Superior temporal gyrus (tissue), 1 donor: ENCODE results near the gene SLC7A14.
A peak's percentile ranks its signal among the peaks of the same experiment; 100 is the strongest.

ENCODE experiments used
- DNase-seq: peaks from one replicate; pipeline ENCODE4 v3.0.0-alpha.2; 2016; ENCODE audit errors: extremely low spot score

The SLC7A14 gene

DNA sequence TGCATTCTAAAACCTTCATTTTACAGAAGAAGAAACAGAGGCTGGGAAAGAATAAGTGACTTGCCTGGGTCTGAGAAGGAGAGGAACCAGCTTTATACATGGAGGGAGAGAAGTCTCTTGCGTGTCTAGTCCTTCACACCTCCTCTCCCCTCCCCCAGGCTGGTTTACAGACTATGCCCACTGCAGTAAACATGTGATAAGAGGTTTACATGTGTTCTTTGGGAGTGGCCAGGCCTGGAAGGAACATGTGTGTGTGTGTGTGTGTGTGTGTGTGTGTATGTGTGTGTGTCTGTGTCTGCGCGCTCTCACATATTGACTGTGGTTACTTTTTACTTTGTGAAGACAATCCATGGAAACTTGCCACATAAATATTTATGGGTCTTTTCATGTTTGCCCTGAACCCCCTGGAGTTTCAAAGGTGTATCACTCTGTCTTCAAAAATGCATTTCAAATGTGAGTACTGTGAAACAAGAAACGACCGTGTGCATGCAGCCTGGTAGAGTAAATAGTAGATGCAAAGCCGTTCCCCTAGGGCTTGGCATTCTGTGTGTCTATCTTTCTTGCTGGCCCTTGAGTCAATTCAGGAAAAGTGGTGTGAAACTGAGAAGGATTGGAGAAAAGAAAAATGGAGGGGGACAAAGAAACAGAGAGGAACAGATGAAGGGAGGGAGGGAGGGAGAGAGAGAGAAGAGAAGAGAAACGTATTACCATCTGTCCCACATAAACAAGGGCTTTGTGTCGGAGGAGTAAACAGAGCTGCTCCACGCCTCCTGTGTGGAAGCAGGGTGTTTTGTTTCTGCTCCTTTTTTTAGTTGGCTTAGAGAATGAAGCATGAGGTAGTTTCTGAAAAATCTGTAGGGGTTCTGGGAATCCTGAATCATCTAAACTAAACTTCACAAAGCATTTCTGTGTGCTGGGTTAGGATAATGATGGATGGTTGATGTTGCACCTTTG, 115.5 kb downstream of the SLC7A14 start:
- peak; percentile 91 for DNase-seq

DNA sequence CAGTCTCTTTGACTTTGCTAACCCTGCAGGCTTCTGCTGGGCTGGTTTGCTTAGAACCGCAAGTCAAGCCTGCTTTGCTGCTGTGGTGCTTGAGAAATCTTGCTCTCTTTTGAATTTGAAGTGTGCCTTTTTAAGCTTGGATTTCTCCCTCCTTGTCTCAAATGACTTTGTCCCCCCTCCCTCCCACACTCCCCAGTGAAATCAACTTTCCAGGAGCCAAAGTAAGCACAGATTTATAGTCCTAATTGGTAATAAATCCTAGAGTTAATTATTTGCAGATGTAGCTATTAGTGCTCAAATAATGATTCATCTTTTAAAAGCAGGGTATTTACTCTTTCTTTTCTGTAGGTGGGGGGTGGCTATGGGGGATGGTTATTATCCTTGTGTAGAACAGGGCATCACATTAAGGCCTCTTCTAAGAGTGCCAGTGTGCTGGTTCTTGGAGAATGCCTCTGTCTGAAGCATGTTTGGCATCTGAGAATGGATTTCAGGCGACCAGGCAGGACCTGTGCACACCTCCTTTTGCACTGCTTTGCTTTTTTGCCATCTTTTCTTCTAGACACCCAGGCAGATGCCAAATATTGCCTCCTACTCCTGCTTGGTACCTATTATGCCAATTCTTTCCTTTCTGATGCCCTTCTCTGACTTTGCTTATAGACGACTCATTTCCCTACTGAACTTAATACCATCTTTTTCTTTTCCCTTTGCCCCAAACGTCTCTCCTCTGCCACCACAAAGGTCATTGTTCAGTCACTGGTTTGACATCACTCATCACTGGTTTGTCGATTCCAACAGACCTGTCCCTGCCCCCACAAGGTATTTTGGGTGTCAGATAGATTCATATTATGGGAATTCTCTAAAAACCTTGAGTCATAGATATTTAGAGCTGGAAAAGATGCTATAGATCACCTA, 116.5 kb downstream of the SLC7A14 start:
- DNase-seq, result peak; percentile 62

DNA sequence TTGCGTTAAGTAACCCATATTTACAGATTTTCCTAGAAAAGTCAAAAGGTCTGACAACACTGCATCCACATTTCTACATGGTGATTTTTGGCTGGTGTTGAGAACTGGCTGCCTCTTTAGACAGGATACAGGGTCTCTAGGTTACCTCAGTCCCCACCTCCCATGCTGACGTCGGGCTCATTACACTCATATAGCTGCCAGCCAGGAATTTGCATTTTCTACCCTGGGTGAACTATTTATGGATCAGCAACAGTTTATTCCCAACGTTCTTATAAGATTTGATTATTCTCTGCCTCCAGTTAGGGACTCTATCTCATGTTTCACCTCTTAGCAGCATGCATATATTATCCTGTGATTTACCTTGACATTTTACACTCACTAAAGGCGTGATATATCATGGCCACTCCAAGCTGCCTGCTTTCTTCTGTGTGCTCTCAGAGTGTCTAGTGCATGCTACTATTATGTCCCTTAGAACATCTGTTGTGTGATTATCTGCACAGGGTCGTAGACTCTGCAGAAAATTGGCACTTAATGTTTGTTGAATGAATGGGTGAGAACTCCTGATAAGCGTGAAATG, 118.2 kb downstream of the SLC7A14 start:
- DNase-seq, result peak; percentile 65

DNA sequence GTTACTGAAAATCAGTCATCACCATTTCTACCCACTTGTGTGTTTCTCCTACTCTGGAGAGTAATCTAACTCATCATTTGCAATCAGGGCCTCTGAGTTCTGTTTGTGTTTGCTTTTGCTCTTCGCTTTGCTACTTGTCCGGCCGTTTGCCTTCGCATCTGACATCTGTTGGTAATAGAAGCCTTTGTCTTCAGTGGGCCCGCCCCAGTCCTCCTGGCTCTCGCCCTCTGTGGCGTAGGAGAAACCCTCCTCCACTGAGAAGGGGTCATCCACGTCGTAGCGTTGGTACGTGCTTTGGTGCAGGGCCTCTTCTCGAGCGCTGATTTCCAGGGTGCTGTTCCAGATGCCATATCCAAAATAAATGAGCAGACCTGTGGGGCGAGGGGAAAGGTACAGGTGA, 118.9 kb downstream of the SLC7A14 start:
- DNase-seq, result peak; percentile 89

DNA sequence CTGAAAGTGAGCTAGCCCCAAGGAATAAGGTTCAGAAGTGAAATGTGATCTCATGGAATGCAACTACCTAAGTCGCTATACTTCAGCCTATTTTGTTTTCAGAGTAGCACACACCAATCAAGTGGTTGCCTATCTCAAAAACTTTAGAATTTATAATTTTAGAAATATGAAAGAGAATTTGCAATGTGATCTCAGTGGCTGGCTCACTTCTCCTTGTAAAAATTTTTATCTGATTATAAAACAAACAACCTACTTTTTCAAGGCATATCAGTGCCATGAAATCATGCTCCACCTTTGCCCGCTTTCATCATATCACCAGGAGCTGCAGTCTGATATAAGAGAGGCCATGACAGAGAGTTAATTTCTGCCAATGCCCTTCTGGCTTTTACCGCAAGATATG, 119.9 kb downstream of the SLC7A14 start:
- DNase-seq, result no peak

DNA sequence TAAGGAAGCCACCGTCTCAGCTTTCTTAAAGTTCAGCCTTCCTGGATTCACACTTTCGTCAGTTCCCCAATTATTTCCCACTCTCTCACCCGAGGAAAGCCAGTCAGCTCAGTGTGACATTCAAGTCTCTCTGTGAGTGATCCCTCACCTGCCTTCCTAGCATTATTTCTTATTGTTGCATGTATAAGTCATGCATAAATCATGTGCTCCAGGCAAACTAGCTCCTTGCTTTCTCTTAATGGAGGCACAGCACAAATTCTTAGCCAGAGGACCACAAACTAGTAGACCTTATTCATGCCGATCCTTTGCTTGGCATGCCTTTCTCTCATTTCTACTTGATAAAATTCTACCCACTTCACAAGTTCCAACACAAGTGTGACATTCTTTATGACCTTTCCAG, 122.9 kb downstream of the SLC7A14 start:
- DNase-seq, result no peak

DNA sequence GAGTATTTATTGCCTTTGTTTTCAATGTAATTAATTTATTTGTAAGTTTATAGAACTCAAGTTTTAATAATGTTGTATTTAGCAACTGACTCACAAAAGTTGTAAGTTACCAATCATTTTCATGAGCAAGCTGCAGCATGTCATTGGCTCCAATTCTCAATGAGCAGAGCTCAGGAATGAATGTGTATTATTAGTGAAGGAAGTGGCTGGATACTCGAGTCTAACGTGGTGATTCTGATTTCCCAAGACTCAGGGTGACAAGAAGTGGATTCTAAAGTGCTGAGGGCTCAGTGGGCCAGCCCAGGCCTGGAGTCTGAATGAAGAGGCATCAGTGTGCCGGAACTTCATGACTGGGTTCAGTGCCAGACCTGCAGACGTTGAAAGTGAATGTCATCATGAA, 127.6 kb downstream of the SLC7A14 start:
- DNase-seq, result no peak

DNA sequence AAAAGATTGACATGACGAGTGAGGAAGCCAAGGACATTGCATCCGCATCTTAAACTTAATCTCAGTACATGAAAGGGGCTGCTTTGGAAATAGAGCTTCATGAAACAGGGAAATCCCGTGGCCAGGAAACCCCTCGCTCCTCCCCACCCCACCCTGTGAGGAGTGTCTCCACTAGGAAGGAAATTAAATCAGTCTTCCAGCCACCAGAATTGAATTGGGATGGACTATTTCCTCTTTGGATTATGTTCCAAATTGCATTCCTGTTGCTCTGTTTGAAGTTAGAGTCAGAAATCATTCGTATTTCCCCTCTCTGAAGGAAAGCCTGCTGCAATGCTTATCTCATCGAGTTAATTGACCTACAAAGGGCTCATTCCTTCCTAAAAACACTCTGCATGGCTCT, 131.4 kb downstream of the SLC7A14 start:
- no peak for DNase-seq

DNA sequence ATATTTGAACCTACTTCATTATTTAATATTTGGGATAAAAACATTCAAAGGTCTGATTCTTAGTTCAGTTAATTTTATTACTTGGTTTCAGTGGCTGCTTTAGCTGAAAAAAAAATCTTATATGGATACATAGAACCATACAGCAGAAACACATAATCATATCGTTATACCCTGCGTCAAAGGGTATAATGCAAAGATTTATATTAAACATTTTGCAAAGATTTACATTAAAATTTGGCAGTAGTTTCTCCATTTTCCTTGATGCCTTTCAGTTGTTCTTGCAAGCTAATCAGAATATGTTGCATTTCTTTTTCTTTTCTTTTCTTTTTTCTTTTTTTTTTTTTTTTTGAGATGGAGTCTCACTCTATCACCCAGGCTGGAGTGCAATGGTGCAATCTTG, 135.8 kb downstream of the SLC7A14 start:
- no peak for DNase-seq

DNA sequence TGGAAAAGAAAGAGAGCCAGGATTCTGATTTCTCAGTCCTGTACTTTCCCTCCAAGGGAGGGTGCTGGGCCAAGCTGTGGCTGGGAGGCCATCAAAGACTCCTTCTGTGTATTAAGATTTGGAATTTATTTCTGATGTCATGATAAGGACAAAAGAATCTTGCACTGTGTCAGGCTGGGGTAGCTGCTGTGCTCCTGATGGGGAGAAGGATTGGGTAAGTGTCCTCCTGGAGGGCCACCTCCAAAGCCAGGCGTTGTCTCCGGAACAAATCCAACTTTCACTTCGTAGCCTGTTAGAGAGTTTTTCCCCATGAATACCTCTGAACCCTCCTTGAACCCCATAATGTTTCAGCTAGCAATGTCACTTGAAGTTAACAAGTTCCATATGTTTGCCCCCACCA, 137.3 kb downstream of the SLC7A14 start:
- DNase-seq, result peak; percentile 57

DNA sequence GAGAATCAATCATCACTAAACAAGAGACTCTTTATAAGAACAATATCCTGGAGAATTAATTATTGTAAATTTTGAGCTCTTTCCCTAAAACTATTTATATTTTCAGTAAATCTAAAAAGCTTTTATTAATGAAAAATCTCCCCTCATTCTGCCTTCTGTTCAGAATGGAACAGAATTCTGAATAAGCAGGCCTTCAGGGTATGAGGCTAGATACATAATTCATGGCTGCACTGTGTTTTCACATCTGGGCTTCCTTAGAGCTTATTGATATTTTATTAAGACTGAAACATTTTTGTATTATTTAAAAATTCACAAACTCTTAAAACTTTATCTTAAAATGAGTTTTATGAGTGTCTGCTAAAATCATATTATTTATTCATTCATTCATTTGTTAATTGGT, 142.4 kb downstream of the SLC7A14 start:
- DNase-seq, result no peak

DNA sequence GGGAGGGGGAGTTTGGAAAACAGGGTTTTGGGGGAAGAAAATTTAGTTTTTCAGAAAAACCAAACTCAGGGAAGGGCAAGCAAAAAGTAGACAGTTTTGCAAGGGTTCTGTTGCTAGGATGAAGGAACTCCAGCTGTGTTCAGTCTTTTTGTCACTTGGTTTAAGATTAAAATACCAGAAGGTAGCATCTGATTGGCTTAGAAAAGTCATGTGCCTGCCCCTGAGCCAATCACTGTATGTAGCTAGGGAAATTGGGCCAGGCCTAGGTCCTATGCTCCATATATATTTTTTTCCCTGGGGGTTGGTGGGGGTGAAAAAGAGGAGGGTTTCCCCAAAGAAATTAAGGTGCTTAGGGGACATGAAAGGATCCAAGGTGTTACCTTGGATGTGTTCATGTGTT, 142.9 kb downstream of the SLC7A14 start:
- no peak for DNase-seq

DNA sequence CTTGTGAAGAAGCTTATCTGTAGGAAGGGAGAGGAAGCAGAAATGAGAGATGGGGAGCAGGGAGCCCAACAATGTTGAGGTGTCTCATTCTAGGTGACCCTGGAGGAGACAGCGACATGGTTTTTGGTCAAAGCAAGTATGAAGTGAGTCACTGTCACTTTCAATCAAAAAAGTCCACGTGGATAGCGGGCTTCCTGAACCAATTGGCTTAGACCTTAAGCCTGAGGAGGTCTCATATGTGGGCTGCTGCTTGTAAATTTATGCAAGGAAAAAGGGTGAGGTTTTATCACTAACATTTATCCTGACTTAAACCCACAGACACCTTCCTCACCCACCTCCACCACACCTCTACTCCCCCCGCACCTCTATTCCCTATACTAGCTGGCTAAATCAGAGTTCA, 144.5 kb downstream of the SLC7A14 start:
- DNase-seq, result no peak

DNA sequence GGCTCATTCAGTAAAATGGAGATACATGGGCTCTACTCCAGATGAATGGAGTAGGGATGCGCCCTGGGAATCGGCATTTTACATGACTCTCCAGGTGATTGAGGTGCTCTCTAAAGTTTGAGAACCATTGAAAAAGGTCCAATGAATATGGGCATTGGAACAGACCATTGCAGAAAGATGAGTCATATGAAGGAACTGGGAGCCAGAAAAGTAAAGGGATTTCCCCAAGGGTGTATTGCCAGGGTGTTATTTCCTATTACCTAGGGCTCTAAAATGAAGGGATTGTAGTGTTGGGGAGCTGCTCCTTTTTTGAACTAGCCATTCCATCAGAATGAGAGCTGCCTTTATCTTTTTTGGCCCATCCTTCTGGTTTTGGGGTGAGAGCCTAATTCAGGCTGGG, 145.5 kb downstream of the SLC7A14 start:
- DNase-seq, result no peak

DNA sequence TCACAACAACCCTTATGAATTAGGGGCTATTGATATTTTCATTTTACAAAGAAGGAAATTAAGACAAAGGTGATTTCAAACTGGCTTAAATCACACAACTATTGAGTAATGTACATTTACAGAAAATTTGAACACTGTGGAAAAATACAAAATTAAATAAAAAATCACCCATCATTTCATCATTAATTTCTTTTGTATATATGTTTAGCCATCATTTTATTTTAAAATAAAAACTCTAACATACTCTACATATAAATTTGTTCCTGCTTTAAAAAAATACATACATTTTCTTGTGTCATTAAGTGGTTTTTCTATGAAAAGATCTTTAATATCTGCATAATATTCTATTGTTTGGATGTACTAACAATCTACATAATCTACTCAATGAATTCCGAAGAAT, 147.0 kb downstream of the SLC7A14 start:
- DNase-seq, result no peak

DNA sequence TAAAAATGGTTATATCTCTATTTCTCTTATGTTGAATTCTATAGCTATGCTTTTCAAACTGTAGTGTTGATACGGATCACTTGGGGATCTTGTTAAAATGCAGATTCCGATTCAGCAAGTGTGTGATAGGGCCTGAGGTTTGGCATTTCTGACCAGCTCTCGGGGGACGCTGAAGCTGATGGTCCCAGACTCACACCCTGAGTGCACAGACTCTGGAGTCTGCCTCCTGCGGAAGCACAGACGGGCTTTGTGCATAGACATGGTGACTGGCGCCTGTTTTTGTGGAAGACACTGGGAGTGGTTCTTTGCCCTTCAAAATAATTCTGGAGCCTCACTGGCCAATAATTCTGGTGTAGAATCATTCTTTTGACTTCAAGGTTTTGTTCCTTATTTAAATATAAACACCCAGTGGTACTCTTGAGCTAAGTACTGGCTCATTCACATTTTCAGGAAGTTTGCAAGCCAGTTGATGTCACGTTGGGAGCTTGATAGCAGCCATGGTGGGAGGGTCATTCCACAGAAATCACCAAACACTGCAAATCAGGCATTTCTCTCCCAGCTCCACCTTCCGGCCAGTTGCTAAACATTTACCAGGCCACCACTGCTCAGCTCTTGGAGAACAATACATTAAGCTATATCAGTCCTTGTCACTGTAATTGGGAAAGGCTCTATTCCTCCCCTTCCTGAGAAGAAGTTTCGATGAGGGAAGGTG, 148.0 kb downstream of the SLC7A14 start:
- peak; percentile 63 for DNase-seq

DNA sequence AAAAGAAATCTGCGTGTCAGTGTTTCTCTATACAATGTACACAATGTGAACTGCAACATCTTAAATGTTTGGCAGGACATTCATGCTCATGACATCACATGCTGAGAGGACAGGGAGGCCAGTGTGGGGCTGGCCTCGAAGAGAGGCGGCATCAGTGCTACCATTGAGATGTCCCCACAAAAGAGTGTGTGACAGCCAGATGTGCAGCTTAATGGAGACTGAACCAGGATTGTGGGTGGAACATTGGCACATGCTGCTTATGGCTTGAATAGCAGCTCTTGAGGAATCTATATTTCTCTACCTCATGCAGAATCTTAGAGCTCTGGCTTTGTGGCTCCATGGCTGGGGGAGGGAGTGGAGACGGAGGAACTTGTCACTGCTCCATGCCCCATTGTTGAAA, 148.7 kb downstream of the SLC7A14 start:
- peak; percentile 96 for DNase-seq

DNA sequence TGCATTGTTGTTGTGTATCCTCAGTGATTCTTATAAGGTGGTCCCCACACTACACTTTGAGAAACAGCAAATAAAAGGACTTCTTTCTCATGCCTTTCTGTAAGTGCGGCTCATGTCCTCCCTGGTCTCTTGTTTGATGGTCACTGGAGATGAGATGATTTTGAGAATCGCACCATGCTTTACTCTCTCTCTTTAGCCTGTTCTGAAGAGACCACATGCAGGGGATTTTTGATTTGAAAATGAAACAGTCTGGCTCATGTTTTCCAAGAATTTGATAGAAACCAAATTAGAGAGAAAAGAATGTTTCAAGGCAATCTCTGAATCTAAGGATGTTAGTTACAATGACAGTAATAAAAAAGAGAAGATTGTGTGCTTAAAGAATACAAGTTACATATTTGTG, 149.2 kb downstream of the SLC7A14 start:
- no peak for DNase-seq

DNA sequence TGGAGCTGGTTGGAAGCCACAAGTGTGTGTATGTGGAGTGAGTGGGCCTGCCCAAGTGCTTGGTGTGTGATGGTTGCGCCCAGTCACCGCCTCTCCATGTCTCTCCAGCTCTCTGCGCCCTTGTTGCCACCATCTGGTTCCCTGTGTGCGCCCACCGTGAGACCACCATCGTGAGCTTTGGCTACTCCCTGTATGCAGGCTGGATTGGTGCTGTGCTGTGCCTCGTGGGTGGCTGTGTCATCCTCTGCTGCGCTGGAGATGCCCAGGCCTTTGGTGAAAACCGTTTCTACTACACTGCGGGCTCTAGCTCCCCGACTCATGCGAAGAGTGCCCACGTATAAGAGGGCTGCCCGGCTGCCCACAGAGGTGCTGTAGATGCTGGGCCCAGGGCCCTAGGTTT, 153.5 kb downstream of the SLC7A14 start:
- DNase-seq, result no peak

DNA sequence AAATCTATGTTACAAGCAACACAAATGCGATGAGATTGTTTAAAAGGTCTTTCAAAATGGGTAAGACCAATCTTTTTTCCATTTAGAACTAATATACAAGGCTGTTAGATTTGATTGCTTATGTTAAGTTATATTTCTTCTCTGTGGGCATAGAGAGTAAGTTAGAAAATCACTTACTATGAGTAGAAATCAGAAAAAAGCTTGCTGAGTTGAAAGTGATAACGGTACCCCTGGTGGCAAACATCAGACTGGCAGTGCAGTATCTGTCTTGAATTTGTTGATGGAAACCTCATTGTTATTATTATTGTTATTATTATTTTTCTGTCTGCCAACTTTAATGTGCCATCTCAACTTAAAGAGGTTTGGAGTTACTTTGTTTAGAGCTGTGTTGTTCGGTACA, 154.8 kb downstream of the SLC7A14 start:
- no peak for DNase-seq

DNA sequence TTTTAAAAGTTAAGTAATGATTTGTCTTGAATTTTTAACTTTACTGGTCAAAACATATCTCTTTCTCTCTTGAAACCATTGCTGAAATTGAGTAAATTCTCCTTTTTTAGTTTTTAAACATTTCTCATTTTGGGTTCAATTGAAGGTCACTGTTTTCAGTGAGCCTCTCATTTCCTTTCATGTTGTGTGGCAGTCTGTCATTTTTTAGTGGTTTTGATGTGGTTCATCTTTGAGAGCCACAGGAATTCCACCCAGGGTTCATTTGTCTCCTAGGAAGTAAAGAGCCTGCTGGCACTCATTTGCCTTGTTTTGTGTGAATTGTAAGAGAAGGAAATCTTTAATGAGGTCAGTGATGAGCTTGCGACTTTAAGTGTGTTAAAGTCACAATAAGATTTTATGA, 156.8 kb downstream of the SLC7A14 start:
- no peak for DNase-seq

DNA sequence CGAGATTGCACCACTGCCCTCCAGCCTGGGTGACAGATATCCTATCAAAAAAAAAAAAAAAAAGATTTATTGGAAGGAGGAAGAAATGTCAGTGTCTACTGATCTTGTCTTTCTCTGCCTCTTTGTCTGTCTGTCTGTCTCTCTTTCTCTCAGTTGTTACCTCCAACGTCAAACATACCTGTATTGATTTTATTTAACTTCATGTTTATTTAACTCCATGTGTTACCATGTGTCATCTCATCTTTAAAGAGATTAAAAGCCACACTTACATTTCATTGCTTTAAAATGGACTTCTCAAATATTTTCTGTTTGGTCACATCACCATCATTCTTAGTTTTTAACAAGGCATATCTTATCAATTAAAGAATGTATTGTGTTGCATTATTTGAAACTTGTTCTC, 157.8 kb downstream of the SLC7A14 start:
- no peak for DNase-seq
